HEK293 (cell line): ENCODE measurements around the gene DPH2.
A peak's percentile ranks its signal among the peaks of the same experiment; 100 is the strongest.

ENCODE experiments used
- CTCF ChIA-PET: fragments of 350-600 bp; formaldehyde crosslinking; extraction: SDS; loops from one replicate; lab custom pipeline; 2021; ENCODE audit warnings: antibody characterized with exemption; lab: Yijun Ruan, JAX
- POLR2A ChIA-PET: fragments of 300-600 bp; formaldehyde crosslinking; extraction: SDS; loops from one replicate; lab custom pipeline; 2020; ENCODE audit warnings: antibody characterized with exemption, inconsistent platforms; lab: Yijun Ruan, JAX
- H3K27ac ChIP-seq: fragments of 200-500 bp; sonication (Bioruptor generic); 2 replicates; pipeline ENCODE4 v1.5.1; 2014; ENCODE audit warnings: low read depth, low read length, control low read depth, inconsistent platforms; ENCODE audit errors: extremely low read depth
- H3K36me3 ChIP-seq, 2 experiments: fragments of 200-500 bp in 1 of 2; sonication (Bioruptor generic) in 1 of 2; 1 replicate in 1 of 2; 2 replicates in 1 of 2; pipeline ENCODE4 v1.5.1; 2014 to 2017; ENCODE audit warnings: inconsistent platforms in 2 of 2, low read length in 2 of 2; ENCODE audit not compliant: control insufficient read depth in 2 of 2, insufficient read depth in 1 of 2
- H3K4me1 ChIP-seq: fragments of 200-500 bp; sonication (Bioruptor generic); 2 replicates; pipeline ENCODE4 v1.5.1; 2014; ENCODE audit warnings: mild to moderate bottlenecking, low read length, inconsistent platforms; ENCODE audit not compliant: control insufficient read depth, insufficient read depth
- H3K4me3 ChIP-seq: 2 replicates; pipeline ENCODE4 v1.5.1; 2011; ENCODE audit warnings: low read depth, mild to moderate bottlenecking, control low read depth, low read length, moderate library complexity
- H3K9me3 ChIP-seq: fragments of 200-500 bp; sonication (Bioruptor generic); 2 replicates; pipeline ENCODE4 v1.5.1; 2014; ENCODE audit warnings: low read depth, low read length, inconsistent platforms; ENCODE audit not compliant: control insufficient read depth, insufficient read depth
- KLF1 ChIP-seq: fragments of 450-650 bp; formaldehyde crosslinking; IDR thresholded peaks from 2 replicates; pipeline ENCODE4 v1.5.1; 2016; ENCODE audit warnings: missing biosample characterization, missing genetic modification characterization
- KLF17 ChIP-seq: fragments of 450-650 bp; formaldehyde crosslinking; IDR thresholded peaks from 2 replicates; pipeline ENCODE4 v1.5.1; 2016; ENCODE audit warnings: missing biosample characterization, missing genetic modification characterization
- RBAK ChIP-seq: fragments of 450-650 bp; formaldehyde crosslinking; IDR thresholded peaks from 2 replicates; pipeline ENCODE4 v1.5.1; 2016; ENCODE audit warnings: missing biosample characterization, missing genetic modification characterization
- SP2 ChIP-seq: fragments of 450-650 bp; formaldehyde crosslinking; IDR thresholded peaks from 2 replicates; pipeline ENCODE4 v1.5.1; 2016; ENCODE audit warnings: missing biosample characterization, missing genetic modification characterization
- ZBTB17 ChIP-seq: fragments of 450-650 bp; formaldehyde crosslinking; IDR thresholded peaks from 2 replicates; pipeline ENCODE4 v1.5.1; 2016; ENCODE audit warnings: missing biosample characterization, missing genetic modification characterization
- ZBTB21 ChIP-seq: fragments of 450-650 bp; formaldehyde crosslinking; IDR thresholded peaks from 2 replicates; pipeline ENCODE4 v1.5.1; 2017; ENCODE audit warnings: missing biosample characterization, missing genetic modification characterization
- ZBTB49 ChIP-seq: fragments of 450-650 bp; formaldehyde crosslinking; IDR thresholded peaks from 2 replicates; pipeline ENCODE4 v1.5.1; 2016; ENCODE audit warnings: missing biosample characterization, missing genetic modification characterization, low read depth
- ZFP41 ChIP-seq: fragments of 450-650 bp; formaldehyde crosslinking; IDR thresholded peaks from 2 replicates; pipeline ENCODE4 v1.5.1; 2016; ENCODE audit warnings: missing biosample characterization, missing genetic modification characterization, borderline replicate concordance
- ZNF138 ChIP-seq: fragments of 450-650 bp; formaldehyde crosslinking; IDR thresholded peaks from 2 replicates; pipeline ENCODE4 v1.5.1; 2016; ENCODE audit warnings: missing biosample characterization, missing genetic modification characterization, borderline replicate concordance
- ZNF274 ChIP-seq, 2 experiments: fragments of 200-500 bp in 1 of 2; fragments of 450-650 bp in 1 of 2; sonication (Bioruptor generic) in 1 of 2; formaldehyde crosslinking in 1 of 2; IDR thresholded peaks; 2 replicates each; pipeline versions ENCODE4 v1.5.1 to v1.6.1; 2014 to 2016; ENCODE audit warnings: borderline replicate concordance in 1 of 2, inconsistent platforms in 1 of 2, low read length in 1 of 2, missing biosample characterization in 1 of 2, missing genetic modification characterization in 1 of 2
- ZNF366 ChIP-seq: fragments of 450-650 bp; formaldehyde crosslinking; conservative IDR thresholded peaks from 2 replicates; pipeline ENCODE4 v1.5.1; 2016; ENCODE audit warnings: missing biosample characterization, missing genetic modification characterization
- ZNF37A ChIP-seq: fragments of 450-650 bp; IDR thresholded peaks from 2 replicates; pipeline ENCODE4 v1.5.1; 2018; ENCODE audit warnings: missing biosample characterization, missing genetic modification characterization
- ZNF449 ChIP-seq: fragments of 450-650 bp; formaldehyde crosslinking; IDR thresholded peaks from 2 replicates; pipeline ENCODE4 v1.5.1; 2017; ENCODE audit warnings: missing biosample characterization, mild to moderate bottlenecking, missing genetic modification characterization, moderate library complexity
- ZNF473 ChIP-seq: fragments of 450-650 bp; formaldehyde crosslinking; IDR thresholded peaks from 2 replicates; pipeline ENCODE4 v1.5.1; 2017; ENCODE audit warnings: missing biosample characterization, missing genetic modification characterization
- ZNF510 ChIP-seq: fragments of 450-650 bp; formaldehyde crosslinking; IDR thresholded peaks from 2 replicates; pipeline ENCODE4 v1.5.1; 2018; ENCODE audit warnings: mild to moderate bottlenecking, missing genetic modification characterization, missing biosample characterization; ENCODE audit not compliant: insufficient replicate concordance
- ZNF555 ChIP-seq: fragments of 450-650 bp; formaldehyde crosslinking; conservative IDR thresholded peaks from 2 replicates; pipeline ENCODE4 v1.5.1; 2017; ENCODE audit warnings: missing biosample characterization, mild to moderate bottlenecking, missing genetic modification characterization, inconsistent platforms
- ZNF626 ChIP-seq: fragments of 450-650 bp; sonication (Bioruptor Pico); formaldehyde crosslinking; IDR thresholded peaks from 2 replicates; pipeline ENCODE4 v1.5.1; 2018; ENCODE audit warnings: missing biosample characterization, missing genetic modification characterization, inconsistent platforms
- ZNF639 ChIP-seq: fragments of 450-650 bp; formaldehyde crosslinking; IDR thresholded peaks from 2 replicates; pipeline ENCODE4 v1.5.1; 2016; ENCODE audit warnings: missing biosample characterization, missing genetic modification characterization
- ZNF704 ChIP-seq: fragments of 450-650 bp; formaldehyde crosslinking; IDR thresholded peaks from 2 replicates; pipeline ENCODE4 v1.5.1; 2016; ENCODE audit warnings: missing biosample characterization, missing genetic modification characterization
- ZNF785 ChIP-seq: fragments of 450-650 bp; formaldehyde crosslinking; IDR thresholded peaks from 2 replicates; pipeline ENCODE4 v1.5.1; 2016; ENCODE audit warnings: missing biosample characterization, missing genetic modification characterization
- ZSCAN23 ChIP-seq: fragments of 450-650 bp; formaldehyde crosslinking; IDR thresholded peaks from 2 replicates; pipeline ENCODE4 v1.5.1; 2016; ENCODE audit warnings: missing biosample characterization, missing genetic modification characterization

The DPH2 gene

GRCh38 chr1:44014365-44015104 is 44.7 kb downstream of the DPH2 start (continued):
- no peak for TF ChIP-seq ZNF449 (tag by site-specific recombination)
- no peak for TF ChIP-seq ZBTB17 (tag by site-specific recombination)
- no peak for TF ChIP-seq ZNF37A
- TF ChIP-seq ZBTB21 (tag by site-specific recombination): no peak
- TF ChIP-seq KLF1: peak; percentile 65; the same call in 1 of the 2 replicates
- TF ChIP-seq ZNF366 (tag by site-specific recombination): no peak
- TF ChIP-seq ZNF473 (tag by site-specific recombination): no peak
- no peak for TF ChIP-seq ZNF274 (IDR thresholded peaks at IDR 0.05; ENCODE audit: low read length)
- TF ChIP-seq ZNF274 (tag by site-specific recombination; IDR thresholded peaks at IDR 0.05; ENCODE audit: borderline replicate concordance): no peak
- no peak for TF ChIP-seq ZFP41 (tag by site-specific recombination)
- TF ChIP-seq ZBTB49 (tag by site-specific recombination): no peak

GRCh38 chr1:44015206-44015605 is 45.4 kb downstream of the DPH2 start:
- ChIA-PET CTCF (interaction anchor here (0.7 to 3.4 kb wide), 5 partner anchors 9 to 485 kb away, joined by 3 to 20 read pairs (median 6); no protein-coding TSS in a partner anchor), POLR2A (no interaction called here)
- Histone ChIP-seq H3K4me1 (no peaks in the 10 kb centered on the region), H3K4me3 (no peak overlapping the region), H3K9me3 (no peaks in the 10 kb centered on the region), H3K36me3 (no peaks in the 10 kb centered on the region), H3K27ac (no peak overlapping the region)
- no peak for TF ChIP-seq RBAK (tag by site-specific recombination)
- no peak for TF ChIP-seq ZNF639 (tag by site-specific recombination)

GRCh38 chr1:44016041-44016889 is 46.5 kb downstream of the DPH2 start:
- Histone ChIP-seq H3K36me3 (no peaks in the 10 kb centered on the region), H3K9me3 (no peaks in the 10 kb centered on the region), H3K4me1 (no peaks in the 10 kb centered on the region), H3K4me3 (no peak overlapping the region), H3K27ac (no peak overlapping the region)
- CTCF ChIA-PET: interaction anchor here (0.6 to 2.0 kb wide), 3 partner anchors 12 to 30 kb away, joined by 3 to 6 read pairs (median 4); no protein-coding TSS in a partner anchor
- POLR2A ChIA-PET: no interaction called here
- TF ChIP-seq ZNF138 (tag by site-specific recombination) (no peak), KLF1 (no peak), ZNF626 (tag by site-specific recombination) (no peak), KLF17 (no peak), SP2 (no peak), ZNF555 (no peak), ZNF704 (tag by site-specific recombination) (no peak), ZNF510 (tag by site-specific recombination) (no peak), ZSCAN23 (no peak), ZNF785 (tag by site-specific recombination) (no peak)
